Natural killer cell (primary cell): Measurements from ENCODE around the gene HACL1. TPM values are rescaled to one million over a fixed set of nuclear protein-coding genes. Genes with fewer than 3 reads are reported as not detected.

Experiments
- ATAC-seq, 3 donors: fragments of 150-1000 bp in 2 of 3; fragments of 200-7000 bp in 1 of 3; cut with Tn5 transposase; 1 replicate in 1 of 3; 2 replicates in 2 of 3; pipeline ENCODE4 v1.10.0; 2021; ENCODE audit warnings: mild to moderate bottlenecking in 2 of 3, moderate library complexity in 2 of 3
- DNase-seq, 2 donors: peaks; one replicate each; pipeline versions ENCODE4 v3.0.0 to v3.0.0-alpha.2; 2013 to 2021; ENCODE audit warnings: mixed read lengths in 1 of 2
- H3K27ac ChIP-seq: one replicate; pipeline ENCODE4 v1.5.1; 2013; ENCODE audit warnings: mild to moderate bottlenecking, low read length
- H3K27me3 ChIP-seq: one replicate; pipeline ENCODE4 v1.6.1; 2013; ENCODE audit warnings: low read length; ENCODE audit not compliant: control insufficient read depth, insufficient read depth
- H3K36me3 ChIP-seq: one replicate; pipeline ENCODE4 v1.6.1; 2013; ENCODE audit warnings: low read length; ENCODE audit not compliant: control insufficient read depth, insufficient read depth
- H3K4me1 ChIP-seq: one replicate; pipeline ENCODE4 v1.6.1; 2013; ENCODE audit warnings: low read length; ENCODE audit not compliant: control insufficient read depth, insufficient read depth
- H3K4me3 ChIP-seq: one replicate; pipeline ENCODE4 v1.5.1; 2013; ENCODE audit warnings: low read length
- H3K9me3 ChIP-seq: one replicate; pipeline ENCODE4 v1.6.1; 2013; ENCODE audit warnings: low read length; ENCODE audit not compliant: control insufficient read depth, insufficient read depth
- H3K27ac Mint-ChIP-seq, 2 donors: one replicate each; pipeline ENCODE4 v1.8.0; 2022; ENCODE audit warnings: mild to moderate bottlenecking in 2 of 2, mixed read lengths in 2 of 2, moderate library complexity in 1 of 2
- H3K27me3 Mint-ChIP-seq, 2 donors: one replicate each; pipeline ENCODE4 v1.8.0; 2022; ENCODE audit warnings: low read depth in 2 of 2, mixed read lengths in 2 of 2
- H3K36me3 Mint-ChIP-seq: one replicate; pipeline ENCODE4 v1.8.0; 2022; ENCODE audit warnings: mixed read lengths
- H3K4me1 Mint-ChIP-seq, 2 donors: one replicate each; pipeline ENCODE4 v1.8.0; 2022; ENCODE audit warnings: mixed read lengths in 2 of 2
- H3K4me3 Mint-ChIP-seq: one replicate; pipeline ENCODE4 v1.8.0; 2022; ENCODE audit warnings: mild to moderate bottlenecking, moderate library complexity, mixed read lengths
- H3K9me3 Mint-ChIP-seq, 2 donors: one replicate each; pipeline ENCODE4 v1.8.0; 2022; ENCODE audit warnings: mixed read lengths in 2 of 2
- CTCF ChIP-seq: fragments of 200-600 bp; IDR thresholded peaks from one replicate; pipeline ENCODE4 v1.8.0; 2022; ENCODE audit warnings: antibody characterized with exemption
- WGBS: methylation state at CpG from one replicate; pipeline ENCODE4 v1.1.7; 2013; ENCODE audit warnings: missing lambda C conversion rate; ENCODE audit not compliant: insufficient coverage; 5-methylcytosine and 5-hydroxymethylcytosine counted together
- intact Hi-C: fragments of 100-400 bp; cut with micrococcal nuclease; formaldehyde crosslinking; loops from one replicate; pipeline ENCODE4 v1.14.2; 2022
- total RNA-seq, 4 donors: library from RNA; stranded (reverse); fragments of 120-200 nt in 1 of 4; gene quantifications; one replicate each; pipeline versions ENCODE4 v1.2.3 to v1.2.4, GENCODE V29; 2013 to 2022

Gene HACL1
- total RNA-seq, 3 donors from 2014 or later (not counting 1 experiment from before 2014, with no cell fraction given) = 36.7 to 39.8 (median 37.3) TPM

- H3K36me3 ChIP-seq = no peaks in the 10 kb centered on the region
- no peak overlapping the region for H3K4me3 ChIP-seq
- Mint-ChIP-seq H3K36me3 (no peaks in the 10 kb centered on the region), H3K4me3 (peak overlapping the region; percentile 92), H3K4me1 (peaks cover 51 to 52% of the 10 kb centered on the region in 2 donors), H3K9me3 (no peaks in the 10 kb centered on the region), H3K27ac (peak overlapping the region; percentile 84 to 94), H3K27me3 (peaks cover 0 to 5% of the 10 kb centered on the region in 2 donors)
- peak in 1 of 3 donors; percentile 20 for ATAC-seq
- peak overlapping the region; percentile 25 for H3K27ac ChIP-seq
- H3K27me3 ChIP-seq = no peaks in the 10 kb centered on the region
- TF ChIP-seq CTCF = no peak
- no peaks in the 10 kb centered on the region for H3K9me3 ChIP-seq
- DNase-seq = no peak
- 52% methylated on average over 6 of the region's 6 CpGs for WGBS
- H3K4me1 ChIP-seq = peaks cover 51% of the 10 kb centered on the region
- intact Hi-C loops = no loop called here
These were observed 43.9 kb upstream of the HACL1 start for GRCh38 chr3:15645246-15645645.

GRCh38 chr3:15638891-15639262 is 37.5 kb upstream of the HACL1 start:
- intact Hi-C loops = no loop called here
- TF ChIP-seq CTCF = no peak
- no peak overlapping the region for H3K4me3 ChIP-seq
- WGBS = 100% methylated on average over 1 of the region's 1 CpG
- Mint-ChIP-seq H3K36me3 (no peaks in the 10 kb centered on the region), H3K4me3 (no peak overlapping the region), H3K4me1 (peaks cover 31 to 38% of the 10 kb centered on the region in 2 donors), H3K27ac (no peak overlapping the region), H3K9me3 (no peaks in the 10 kb centered on the region), H3K27me3 (no peaks in the 10 kb centered on the region)
- H3K27me3 ChIP-seq = no peaks in the 10 kb centered on the region
- H3K27ac ChIP-seq = no peak overlapping the region
- ATAC-seq (no peak), DNase-seq (no peak)
- peaks cover 27% of the 10 kb centered on the region for H3K4me1 ChIP-seq
- H3K9me3 ChIP-seq = no peaks in the 10 kb centered on the region
- H3K36me3 ChIP-seq = no peaks in the 10 kb centered on the region

GRCh38 chr3:15638193-15638890 is 37.0 kb upstream of the HACL1 start:
- peaks cover 31 to 38% of the 10 kb centered on the region in 2 donors for H3K4me1 Mint-ChIP-seq
- Histone ChIP-seq H3K36me3 (no peaks in the 10 kb centered on the region), H3K4me3 (no peak overlapping the region), H3K9me3 (no peaks in the 10 kb centered on the region), H3K27ac (no peak overlapping the region), H3K27me3 (no peaks in the 10 kb centered on the region), H3K4me1 (peaks cover 27% of the 10 kb centered on the region)
- WGBS = 67% methylated on average over 6 of the region's 6 CpGs
- no peaks in the 10 kb centered on the region for H3K27me3 Mint-ChIP-seq
- no peak for TF ChIP-seq CTCF
- ATAC-seq (no peak), DNase-seq (no peak)
- H3K4me3 Mint-ChIP-seq = peak overlapping the region; percentile 37
- intact Hi-C loops = no loop called here
- no peaks in the 10 kb centered on the region for H3K36me3 Mint-ChIP-seq
- peak overlapping the region; percentile 29 to 66 for H3K27ac Mint-ChIP-seq
- no peaks in the 10 kb centered on the region for H3K9me3 Mint-ChIP-seq
